IMR-90 (cell line): ENCODE results near the gene PRDM15.

ENCODE experiments used
- CHD1 ChIP-seq: IDR thresholded peaks from 2 replicates; pipeline ENCODE4 v1.6.1; 2012; ENCODE audit warnings: low read depth, low read length, improper control_type of control experiment
- CTCF ChIP-seq: conservative IDR thresholded peaks from 2 replicates; pipeline ENCODE4 v1.5.1; 2012; ENCODE audit warnings: mild to moderate bottlenecking, low read depth, low read length, improper control_type of control experiment
- ELK1 ChIP-seq: fragments of 150-350 bp; IDR thresholded peaks from 2 replicates; pipeline ENCODE4 v1.6.1; 2016; ENCODE audit warnings: low read depth, mild to moderate bottlenecking, low read length, moderate library complexity, borderline replicate concordance
- FOS ChIP-seq: fragments of 150-350 bp; IDR thresholded peaks from 2 replicates; pipeline ENCODE4 v1.6.1; 2016; ENCODE audit warnings: low read depth, low read length
- MAFK ChIP-seq: IDR thresholded peaks from 2 replicates; pipeline ENCODE4 v1.6.1; 2012; ENCODE audit warnings: low read depth, low read length, improper control_type of control experiment
- MXI1 ChIP-seq: IDR thresholded peaks from 2 replicates; pipeline ENCODE4 v1.6.1; 2012; ENCODE audit warnings: low read depth, mild to moderate bottlenecking, low read length, moderate library complexity, borderline replicate concordance
- POLR2A ChIP-seq: IDR thresholded peaks from 2 replicates; pipeline ENCODE4 v1.6.1; 2012; ENCODE audit warnings: mild to moderate bottlenecking, low read depth, low read length
- RAD21 ChIP-seq: IDR thresholded peaks from 2 replicates; pipeline ENCODE4 v1.6.1; 2012; ENCODE audit warnings: low read length, improper control_type of control experiment
- RCOR1 ChIP-seq: IDR thresholded peaks from 2 replicates; pipeline ENCODE4 v1.6.1; 2012; ENCODE audit warnings: mild to moderate bottlenecking, low read length, improper control_type of control experiment; ENCODE audit not compliant: insufficient replicate concordance
- RFX5 ChIP-seq: IDR thresholded peaks from 2 replicates; pipeline ENCODE4 v1.8.0; 2012; ENCODE audit warnings: low read depth, mild to moderate bottlenecking, low read length, moderate library complexity
- SMC3 ChIP-seq: fragments of 150-350 bp; IDR thresholded peaks from 2 replicates; pipeline ENCODE4 v1.6.1; 2016; ENCODE audit warnings: low read depth, mild to moderate bottlenecking, antibody characterized with exemption, low read length, moderate library complexity
- USF2 ChIP-seq: fragments of 150-350 bp; IDR thresholded peaks from 2 replicates; pipeline ENCODE4 v1.6.1; 2017; ENCODE audit warnings: mild to moderate bottlenecking, antibody characterized with exemption, low read length, low read depth

GRCh38 chr21:41765420-41765821 lies 113.7 kb downstream of the PRDM15 start:
- TF ChIP-seq CTCF (no peak), RFX5 (no peak), USF2 (no peak), FOS (no peak), ELK1 (no peak), RCOR1 (no peak), MXI1 (no peak), SMC3 (no peak), POLR2A (no peak), RAD21 (no peak), CHD1 (no peak), MAFK (no peak)
